Globus pallidus (tissue), 1 donor: Measurements from ENCODE around the gene ACTRT3.

Experiments
- DNase-seq: peaks from one replicate; pipeline ENCODE4 v3.0.0-alpha.2; 2015; ENCODE audit warnings: low spot score

The ACTRT3 gene

DNA sequence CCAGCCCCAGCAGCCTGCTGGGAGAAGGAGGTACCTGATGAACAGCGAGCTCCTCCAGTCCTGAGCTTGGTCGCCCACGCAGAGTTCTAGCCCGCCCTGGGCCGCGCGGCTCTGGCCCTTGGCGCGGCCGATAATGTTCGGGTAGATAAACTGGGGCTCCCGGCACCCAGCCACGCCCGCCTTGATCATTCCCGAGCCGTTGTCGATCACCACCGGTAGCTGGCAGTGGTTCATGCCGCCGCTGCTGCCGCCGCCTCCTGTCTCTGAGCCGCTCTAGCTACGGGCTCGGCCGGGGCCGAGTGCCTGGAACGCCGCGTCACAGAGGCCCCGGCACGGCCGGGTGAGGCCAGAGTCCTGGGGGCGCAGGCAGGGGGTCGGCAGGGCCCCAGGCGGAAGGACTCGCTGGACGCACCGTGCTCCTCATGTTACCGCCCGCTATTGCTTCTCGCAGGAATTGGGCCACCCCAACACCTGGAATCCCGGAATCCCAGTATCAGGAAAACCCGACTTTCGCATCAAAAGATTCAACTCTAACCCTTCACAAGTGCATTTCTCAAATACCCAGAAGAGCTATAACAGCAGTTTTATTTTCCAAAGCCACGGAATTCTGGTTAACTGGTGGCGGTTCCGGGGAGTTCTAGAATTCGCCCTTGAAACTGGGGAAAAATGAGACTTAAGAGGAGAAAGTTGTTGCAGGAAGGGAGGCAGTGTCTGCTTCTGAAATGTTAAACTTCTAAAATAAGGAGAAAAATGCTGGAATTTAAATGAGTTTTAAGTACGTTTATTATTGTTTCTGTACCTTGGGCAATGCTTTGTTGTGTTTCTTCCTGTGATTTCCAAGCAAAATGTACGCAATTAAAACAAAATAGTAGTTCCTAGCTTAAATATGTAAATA, at the start of gene ACTRT3:
Gene ACTRT3, minus strand, starts transcription at position 275 of the 895 bp plus-strand sequence. Its CDS starts 41 bp downstream, at position 234.
- DNase-seq: peak; percentile 61

DNA sequence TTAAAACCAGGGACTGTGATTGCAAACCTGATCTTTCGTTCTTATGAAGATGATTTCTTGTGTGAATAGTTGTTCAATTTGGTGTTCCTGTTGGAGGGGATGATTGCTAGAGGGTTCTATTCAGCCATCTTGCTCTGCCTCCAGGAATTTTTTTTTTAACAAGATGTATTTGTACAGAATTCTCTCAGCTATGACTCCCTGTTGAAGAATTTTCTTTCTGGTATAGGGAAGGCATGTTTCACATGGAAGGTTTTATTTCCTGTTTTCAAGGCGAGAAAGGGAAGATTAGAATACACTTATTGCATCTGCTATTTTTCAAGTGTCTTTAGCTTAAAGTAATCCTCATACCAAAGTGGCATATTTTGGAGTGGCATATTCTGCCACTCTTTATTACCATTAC, 49.0 kb upstream of the ACTRT3 start:
- no peak for DNase-seq

DNA sequence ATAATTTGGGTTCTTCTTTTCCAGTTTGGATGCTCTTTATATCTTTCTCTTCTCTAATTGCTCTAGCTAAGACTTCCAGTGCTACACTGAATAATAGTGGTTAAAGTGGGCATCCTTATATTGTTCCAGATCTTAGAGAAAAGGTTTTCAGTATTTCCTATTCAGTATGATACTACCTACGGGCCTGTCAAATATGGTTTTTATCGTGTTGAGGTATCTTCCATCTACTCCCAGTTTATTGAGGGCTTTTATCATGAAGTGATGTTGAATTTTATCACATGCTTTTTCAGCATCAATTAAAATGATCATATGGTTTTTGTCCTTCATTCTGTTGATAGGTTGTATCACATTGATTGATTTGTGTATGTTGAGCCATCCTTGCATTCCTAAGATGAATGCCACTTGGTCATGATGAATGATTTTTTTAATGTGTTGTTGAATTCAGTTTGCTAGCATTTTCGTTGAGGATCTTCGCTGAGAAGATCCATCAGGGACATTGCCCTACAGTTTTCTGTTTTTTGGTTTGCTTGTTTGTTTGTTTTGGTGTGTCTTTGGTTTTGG, 46.3 kb upstream of the ACTRT3 start:
- no peak for DNase-seq

DNA sequence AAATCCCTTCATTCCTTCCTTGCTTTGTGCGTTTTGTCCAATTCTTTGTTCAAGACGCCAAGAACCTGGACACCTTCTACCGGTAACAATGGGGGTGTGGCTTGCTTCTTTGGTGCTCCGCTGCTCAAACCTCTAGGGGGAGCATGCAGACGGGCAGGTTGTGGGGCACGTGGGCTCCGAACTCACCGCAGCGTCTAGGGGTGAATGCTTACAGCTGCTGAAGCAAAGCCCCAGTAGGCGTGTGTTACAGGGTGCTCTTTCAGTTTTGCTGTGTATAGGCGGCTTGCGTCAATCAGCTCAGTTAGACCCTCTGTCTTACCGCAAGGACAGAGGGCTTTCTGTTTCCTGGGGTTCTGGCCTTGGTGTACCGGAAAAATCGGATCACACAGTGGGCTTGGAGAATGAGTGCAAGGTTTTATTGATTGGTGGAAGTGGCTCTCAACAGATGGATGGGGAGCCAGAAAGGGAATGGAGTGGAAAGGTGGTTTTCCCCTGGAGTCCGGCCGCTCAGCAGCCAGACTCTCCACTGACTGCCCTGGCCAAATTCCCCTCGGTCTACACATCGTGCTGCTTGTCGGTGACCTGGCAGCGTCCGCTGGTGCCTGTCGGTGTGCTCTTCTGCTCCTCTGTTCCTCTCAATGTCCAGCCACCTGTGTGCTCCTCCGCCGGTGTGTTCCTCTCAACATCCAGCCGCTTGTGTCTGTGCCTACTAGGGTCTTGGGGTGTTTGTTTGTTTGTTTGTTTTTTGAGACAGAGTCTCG, 44.6 kb upstream of the ACTRT3 start:
- DNase-seq: no peak

DNA sequence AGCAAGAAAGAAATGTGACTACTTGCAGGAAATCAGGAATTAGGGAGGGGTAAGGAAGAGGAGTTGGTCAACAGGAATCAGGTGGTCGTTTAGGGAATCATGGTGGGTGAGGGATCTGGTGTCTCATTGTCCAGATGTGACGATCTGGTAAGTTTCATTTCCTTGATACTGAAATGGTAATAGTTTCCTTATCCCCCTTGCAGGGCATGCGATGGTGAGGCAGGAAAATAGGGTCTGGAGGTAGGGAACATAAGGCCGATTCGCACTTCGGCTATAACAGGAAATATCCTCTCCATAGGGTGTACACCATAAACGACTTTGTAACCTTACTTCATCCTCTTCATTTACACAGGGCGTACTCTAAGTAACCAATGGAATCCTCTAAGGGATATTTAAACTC, 43.9 kb upstream of the ACTRT3 start:
- no peak for DNase-seq

DNA sequence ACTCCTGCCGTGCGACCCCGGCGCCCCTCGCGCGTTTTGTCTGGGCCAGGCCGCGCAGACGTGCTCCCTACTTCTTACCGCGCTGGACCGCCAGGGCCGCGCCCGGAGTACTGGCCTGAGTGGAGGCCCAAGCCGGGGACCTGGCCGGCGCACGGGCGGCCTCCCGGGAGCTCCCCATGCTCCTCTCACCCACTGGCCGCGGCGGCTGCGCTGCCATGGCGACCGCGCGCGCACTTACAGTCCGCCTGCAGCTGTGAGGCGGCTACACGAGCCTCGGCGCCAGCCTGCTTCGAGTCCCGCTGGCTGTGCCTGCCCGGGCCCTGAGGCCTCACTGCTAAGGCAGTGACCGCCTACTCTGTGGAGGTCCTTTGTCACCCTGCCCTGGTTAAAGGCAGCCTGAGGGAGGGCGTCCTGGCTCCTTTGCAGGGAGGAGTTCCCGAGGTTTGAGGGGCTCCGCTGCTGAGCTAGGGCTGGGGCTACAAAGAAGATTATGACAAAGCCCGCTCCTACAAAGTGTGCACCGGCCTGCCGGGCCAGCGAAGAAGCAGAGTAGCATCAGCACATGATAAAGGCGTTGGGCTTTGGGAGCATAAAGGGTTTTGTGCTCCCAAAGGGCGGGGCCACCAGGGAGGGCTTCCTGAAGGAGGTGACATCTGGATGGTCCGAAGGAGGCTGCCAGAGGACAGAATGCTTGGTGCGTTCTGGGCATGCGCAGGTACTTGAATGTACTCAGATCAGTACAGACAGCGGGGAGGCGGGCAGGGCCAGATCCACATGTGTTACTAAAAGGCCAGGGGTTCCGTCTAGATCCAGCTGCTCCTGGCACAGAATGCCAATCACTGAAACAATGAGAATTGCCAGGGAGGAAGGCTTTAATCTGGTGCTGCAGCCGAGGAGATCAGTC, 43.2 kb upstream of the ACTRT3 start, which contains the start of the genes LRRC34 and LRRIQ4:
Gene LRRC34, minus strand, starts transcription at position 573 of the 904 bp plus-strand sequence. Its CDS starts 356 bp downstream, at position 217.
Gene LRRIQ4, plus strand, starts transcription at position 539 of the 904 bp plus-strand sequence. CDS start 9,052 bp downstream, outside the sequence.
- DNase-seq: peak; percentile 65

DNA sequence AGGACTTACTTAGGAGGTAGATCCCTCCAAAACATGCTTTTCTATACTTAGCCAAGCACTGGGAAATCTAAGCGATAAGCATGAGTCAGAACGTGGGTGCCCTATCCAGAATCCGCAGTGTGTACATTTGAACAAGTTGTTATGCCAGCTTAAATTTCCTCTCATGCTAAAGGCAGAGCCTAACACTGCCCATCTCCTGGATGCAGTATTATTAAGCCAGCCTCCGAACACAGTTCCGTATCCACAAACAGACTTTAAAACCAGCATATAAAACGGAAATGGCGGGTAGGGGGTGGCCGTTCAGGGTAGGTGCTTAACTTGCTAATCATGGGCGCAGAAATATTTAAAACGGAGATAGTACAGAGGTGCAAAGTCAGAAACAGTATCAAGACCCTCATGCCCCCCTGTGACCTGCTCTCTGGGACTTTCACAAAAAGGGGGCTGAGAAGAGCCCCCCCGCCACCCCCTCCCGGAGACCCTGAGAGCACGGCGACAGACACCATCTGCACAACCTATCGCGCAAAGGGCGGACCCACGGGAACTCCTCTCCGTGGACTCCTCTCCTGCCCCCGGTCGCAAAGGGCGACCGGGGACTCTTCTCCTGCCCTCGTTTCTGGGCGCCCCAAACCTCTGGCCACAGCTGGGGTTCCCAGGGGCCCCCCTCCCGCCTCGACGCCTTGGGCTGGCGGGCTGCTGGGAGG, 42.4 kb upstream of the ACTRT3 start:
- no peak for DNase-seq

DNA sequence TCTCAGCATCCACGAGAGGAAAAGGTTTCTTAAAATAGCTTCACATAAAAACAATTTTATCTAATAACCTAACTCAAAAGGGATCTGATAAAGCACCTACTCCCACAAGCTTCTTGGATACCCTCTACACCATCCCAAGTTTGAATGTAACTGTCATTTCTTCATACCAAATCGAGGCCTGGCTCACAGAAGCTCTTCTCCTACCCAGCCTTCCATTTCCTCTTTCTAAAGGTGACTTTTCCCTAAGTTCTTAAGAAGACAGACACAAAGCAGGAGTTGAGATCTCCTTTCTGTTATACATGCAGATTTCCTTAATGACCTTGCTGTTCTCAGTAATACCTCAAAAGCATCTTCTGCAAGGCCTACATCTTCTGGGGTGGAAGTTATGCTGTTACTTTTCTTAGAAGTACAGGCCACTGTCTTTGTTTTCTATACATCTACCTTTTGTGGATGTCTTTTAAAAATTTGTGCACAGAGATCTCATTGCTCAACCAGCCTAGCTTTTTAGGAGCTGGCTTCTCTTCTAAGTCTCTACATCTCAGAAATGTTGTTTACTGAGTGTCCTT, 40.0 kb upstream of the ACTRT3 start:
- DNase-seq: no peak

DNA sequence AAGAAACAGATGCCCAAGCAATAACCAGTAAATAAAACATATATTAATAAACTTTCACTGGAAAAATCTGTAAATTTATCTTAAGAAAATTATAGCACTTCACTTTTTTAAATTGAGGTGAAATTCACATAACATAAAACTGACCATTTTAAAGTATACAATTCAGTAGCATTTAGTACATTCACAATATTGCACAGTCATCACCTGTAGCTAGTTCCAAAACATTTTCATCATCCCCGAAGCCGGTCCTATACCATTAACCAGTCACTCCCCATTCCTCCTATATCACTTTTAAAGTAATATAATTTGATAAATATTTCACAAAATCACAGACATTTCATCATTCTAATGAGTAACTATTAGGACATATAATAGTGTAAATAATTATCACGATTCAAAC, 35.3 kb upstream of the ACTRT3 start:
- DNase-seq: no peak

DNA sequence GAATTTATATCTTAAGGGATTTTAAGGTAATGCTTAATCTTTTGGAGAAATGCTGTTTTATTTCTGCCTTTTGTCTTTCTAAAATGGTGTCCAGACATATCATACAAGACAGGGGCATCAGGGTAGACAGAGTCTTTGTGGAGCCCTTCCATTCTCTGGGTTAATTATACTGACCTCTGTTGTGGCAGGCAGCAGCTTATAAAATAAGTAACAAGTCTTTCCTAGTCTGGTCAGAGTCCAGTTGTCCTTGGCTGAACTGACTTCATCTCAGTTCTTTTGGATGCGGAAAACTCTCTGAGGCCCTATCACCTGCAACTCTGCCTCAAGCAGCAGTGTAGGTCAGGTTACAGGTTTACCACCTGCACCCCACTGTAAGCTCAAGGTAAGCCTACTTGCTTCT, 23.0 kb upstream of the ACTRT3 start:
- no peak for DNase-seq

DNA sequence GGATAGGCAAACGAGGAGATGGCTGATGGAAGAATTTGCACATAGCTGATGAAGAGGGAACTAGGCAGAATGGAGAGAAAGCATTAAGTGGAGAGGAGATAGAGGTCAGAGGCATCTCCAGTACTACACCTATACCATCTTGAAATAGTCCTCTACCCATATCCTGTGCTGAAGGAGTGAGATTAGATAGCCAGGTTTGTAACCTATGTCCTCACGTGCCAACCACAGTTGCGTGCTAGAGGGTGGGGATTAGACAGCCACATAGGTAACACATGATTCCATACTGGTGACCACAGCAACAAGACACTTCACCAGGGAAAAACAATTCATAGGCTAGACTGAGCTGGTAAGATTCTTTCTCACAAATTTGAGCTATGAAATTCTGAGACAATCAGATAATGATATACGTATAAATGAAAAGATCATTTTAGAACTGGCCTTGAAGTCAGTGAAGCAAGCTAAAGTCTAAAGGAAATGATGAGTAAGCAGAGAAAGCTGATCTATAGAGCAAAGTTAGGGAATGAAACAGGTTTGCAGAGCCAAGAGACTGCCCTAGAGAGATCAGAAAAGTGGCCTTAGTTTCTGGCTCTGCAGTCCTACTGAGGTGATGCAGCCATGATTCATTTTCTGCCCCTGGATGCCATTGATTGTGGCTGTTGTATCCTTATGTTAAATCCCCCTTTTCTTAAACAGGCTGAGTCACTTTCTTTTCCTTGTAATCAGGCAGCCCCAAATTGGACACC, 21.5 kb upstream of the ACTRT3 start:
- no peak for DNase-seq

DNA sequence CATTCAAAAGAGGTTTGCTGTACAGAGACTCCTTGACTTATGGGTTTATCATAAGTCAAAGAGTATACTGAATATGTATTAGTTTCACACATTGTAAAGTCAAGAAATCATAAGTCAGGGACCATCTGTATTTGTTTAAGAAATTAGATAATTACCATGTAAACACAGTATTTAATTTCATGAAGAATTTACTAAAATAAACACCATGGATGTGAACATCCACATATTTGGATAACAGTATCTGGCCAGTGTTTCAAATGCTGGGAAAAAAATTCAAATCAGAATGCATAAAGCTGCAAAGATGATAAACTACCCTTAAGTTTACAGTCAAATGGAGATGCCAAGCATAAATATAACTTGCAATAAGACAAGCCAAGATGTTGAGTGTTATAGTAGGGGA, 20.9 kb upstream of the ACTRT3 start:
- no peak for DNase-seq

DNA sequence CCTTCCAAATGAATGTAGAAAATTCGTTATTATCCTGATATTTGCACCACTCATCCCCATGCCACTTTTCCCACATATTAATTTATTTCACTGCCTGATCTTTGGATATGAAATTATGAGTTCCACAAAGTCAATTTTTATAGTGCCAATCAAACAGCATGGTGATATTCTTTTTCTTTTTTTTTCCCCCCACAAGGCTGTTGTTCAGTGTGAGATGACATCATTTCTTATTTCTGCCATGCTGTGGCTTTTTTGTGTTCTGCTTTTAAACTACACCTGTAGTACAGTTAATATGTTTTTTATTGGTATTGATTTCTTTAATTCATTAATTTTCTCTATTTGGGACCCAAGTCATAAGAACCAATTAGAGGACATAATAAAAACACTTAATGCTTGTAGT, 18.4 kb upstream of the ACTRT3 start:
- no peak for DNase-seq

DNA sequence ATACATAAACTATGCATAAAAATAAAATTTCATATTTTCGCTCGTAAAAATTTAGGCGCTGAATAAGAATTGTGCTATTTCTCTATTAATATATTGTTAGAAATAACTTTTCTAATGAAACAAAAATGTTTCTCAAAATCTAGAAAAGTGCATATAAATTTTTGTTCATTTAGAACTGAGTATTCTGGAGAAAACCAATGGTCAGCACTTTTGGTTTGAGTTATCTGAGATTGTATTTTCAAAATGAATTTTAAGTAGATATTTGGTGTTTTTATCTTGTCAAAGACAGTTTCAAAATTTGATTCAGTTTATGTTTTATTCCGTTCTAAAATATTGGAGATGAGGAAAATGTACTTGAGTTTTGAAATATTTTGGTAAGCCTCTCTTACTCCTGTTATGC, 17.8 kb upstream of the ACTRT3 start:
- DNase-seq: no peak

DNA sequence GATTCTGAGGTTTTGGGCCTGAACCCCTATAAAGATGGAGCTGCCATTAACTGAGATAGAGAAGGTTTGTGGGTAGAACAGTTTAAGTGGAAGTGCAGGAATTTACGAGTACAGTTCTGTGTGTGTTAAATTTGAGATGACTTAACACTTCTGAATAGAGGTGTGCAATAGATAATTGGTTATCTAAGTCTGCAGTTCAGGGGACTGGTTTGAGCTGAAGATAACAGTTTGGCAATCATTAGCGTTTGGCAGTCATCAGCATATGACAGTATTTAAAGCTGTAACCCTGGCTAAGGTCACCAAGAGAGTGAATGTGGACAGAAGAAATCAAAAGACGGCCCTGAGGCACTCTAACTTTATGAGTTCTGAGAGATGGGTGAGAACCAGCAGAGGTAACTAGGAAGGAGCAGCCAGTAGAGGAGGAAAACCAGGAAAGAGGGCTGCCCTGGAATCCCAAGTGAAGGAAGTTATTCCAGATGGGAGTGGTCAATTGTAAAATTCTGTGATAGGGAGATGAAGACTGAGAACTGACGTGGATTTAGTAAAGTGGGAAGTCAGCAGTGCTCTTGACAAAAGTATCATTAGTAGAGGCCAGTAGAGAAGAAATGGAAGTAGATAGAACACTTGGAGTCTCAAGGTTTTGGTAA, 12.0 kb upstream of the ACTRT3 start:
- DNase-seq: no peak

DNA sequence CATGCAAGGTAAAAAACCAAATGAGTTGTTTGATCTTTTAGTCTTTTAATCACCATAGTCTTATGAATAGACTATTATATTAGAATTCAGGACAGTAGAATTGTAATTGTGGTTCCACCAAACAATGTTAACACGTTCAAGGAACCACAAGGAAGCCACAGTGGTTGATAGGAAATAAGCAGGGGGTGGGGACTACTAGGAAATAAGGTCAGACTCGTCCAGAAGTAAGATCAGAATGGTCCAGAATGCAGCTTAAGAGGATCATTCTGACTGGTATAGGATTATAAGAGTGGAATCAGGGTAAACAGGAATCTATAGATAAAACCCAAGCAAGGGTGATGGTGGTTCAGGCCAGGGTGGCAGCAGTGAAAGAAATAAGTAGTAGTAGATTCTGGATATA, 11.4 kb upstream of the ACTRT3 start:
- DNase-seq: no peak

DNA sequence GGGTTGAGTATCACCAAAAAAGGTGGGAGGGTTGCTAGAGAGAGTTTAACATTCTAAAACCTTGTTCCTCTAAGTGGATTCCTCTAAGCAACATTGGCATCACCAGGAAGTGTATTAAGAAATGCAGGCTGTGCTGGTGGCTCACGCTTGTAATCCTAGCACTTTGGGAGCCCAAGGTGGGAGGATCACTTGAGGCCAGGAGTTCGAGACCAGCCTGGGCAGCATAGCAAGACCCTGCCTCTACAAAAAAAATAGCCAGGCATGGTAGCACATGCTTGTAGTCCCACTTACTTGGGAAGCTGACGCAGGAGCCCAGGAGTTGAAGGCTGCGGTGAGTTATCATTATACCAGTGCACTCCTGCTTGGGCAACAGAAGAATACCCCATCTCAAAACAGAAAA, 8.5 kb upstream of the ACTRT3 start:
- no peak for DNase-seq

DNA sequence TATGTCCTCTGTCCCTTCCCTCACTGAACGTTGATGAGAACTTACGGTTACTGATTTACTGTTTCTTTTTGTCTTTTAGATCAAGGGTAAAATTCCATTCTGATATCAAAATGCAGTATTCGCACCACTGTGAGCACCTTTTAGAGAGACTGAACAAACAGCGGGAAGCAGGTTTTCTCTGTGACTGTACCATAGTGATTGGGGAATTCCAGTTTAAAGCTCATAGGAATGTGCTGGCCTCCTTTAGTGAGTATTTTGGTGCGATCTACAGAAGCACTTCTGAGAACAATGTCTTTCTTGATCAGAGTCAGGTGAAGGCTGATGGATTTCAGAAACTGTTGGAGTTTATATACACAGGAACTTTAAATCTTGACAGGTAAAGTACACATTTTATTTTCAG, 4.8 kb upstream of the ACTRT3 start:
- DNase-seq: no peak
